ENCODE results near the gene STK31.
"Not testable (repeated sequence)": the region's sequence is repeated elsewhere in the genome, so short reads cannot be mapped to it uniquely, and the experiment has no call there.

The STK31 gene

DNA sequence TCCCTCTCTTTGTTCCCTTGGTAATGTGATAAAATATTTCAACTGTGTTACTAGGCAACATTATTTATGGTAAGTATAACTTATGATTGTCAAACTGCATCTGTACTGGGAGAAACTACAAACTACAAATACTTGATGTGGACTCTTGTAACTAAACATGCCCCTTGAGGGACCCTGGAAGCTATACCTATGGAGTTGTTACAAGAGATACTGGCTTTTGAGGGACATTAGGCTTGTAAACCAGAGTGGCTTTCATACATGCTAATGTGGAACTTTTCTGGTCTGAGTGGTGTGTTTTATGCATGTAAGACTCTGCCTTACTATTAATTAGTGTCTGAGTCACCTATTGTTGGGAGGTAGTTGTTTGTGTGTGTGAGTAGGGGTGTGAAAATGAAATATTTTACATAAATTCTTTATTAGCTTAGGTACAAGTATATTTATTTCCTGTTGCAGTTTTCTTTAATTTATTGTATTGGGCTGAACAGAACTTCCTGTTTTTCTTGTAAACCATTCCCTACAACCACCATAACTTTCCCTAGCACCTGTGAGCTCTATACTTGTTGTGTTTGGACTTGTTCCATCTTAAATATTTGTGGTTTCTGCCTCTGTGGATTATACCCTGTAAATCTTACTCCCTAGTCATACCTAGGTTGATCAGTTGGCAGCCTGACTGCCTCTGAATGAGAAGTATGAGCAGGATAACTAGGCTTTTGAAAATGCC lies 49.8 kb downstream of the STK31 start:
- Histone ChIP-seq H3K4me1 (ENCODE audit: insufficient read depth, low read length) (no peaks in the 10 kb centered on the region), H3K9ac (ENCODE audit: low read depth, low read length) (no peak overlapping the region), H3K9me3 (ENCODE audit: insufficient read depth, low read depth, low read length) (no peaks in the 10 kb centered on the region), H3K4me3 (ENCODE audit: low read length) (no peak overlapping the region), H3K36me3 (ENCODE audit: insufficient read depth, low read length) (no peaks in the 10 kb centered on the region), H3K27me3 (ENCODE audit: insufficient read depth, low read length) (no peaks in the 10 kb centered on the region), H3K27ac (ENCODE audit: low read depth, low read length) (no peak overlapping the region)

DNA sequence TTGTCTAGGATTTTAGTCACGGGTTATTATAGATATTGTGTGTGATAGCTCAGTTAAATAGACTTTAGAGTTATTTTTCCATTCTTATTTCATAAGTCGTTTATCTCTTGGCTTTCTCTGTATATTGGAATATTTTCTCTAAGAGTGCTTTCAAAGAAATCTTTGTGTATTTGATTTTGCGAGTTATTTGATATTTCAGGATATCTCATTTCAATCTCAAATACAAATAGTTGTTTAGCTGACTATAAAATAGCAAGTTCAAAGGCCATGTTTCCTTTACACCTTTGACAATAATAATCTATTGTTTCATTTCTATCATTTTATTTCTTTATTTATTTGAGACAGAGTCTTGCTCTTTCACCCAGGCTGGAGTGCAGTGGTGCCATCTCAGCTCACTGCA lies 55.9 kb downstream of the STK31 start:
- no peaks in the 10 kb centered on the region for H3K9me3 ChIP-seq (ENCODE audit: insufficient read depth, low read depth, low read length)
- no peaks in the 10 kb centered on the region for H3K27me3 ChIP-seq (ENCODE audit: insufficient read depth, low read length)
- no peak overlapping the region for H3K9ac ChIP-seq (ENCODE audit: low read depth, low read length)
- H3K36me3 ChIP-seq (ENCODE audit: insufficient read depth, low read length) = no peaks in the 10 kb centered on the region
- H3K27ac ChIP-seq (ENCODE audit: low read depth, low read length) = no peak overlapping the region
- no peaks in the 10 kb centered on the region for H3K4me1 ChIP-seq (ENCODE audit: insufficient read depth, low read length)
- H3K4me3 ChIP-seq (ENCODE audit: low read length) = no peak overlapping the region
- no CpG with 5 or more reads among the region's 3 CpGs for WGBS

DNA sequence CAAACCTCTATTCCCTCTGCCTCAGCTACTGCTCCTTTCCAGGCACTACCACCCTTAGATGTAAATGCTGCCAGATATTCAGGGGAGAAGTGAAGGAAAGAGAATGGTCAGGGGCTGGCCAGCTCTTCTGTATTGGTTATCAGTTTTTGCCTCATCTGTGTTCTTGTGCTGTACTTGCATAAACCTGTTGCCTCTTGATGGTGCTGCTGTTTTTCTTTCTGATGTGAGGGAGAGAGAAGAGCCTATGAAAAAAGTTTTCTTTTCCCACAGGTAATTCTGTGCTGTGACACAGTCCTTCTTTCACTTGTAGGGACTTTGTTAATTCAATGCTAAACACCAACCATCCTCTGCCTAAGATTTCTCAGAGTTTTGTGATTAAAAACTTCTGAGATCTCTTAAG lies 57.5 kb downstream of the STK31 start:
- Histone ChIP-seq H3K27ac (ENCODE audit: low read depth, low read length) (no peak overlapping the region), H3K36me3 (ENCODE audit: insufficient read depth, low read length) (no peaks in the 10 kb centered on the region), H3K4me3 (ENCODE audit: low read length) (no peak overlapping the region), H3K9ac (ENCODE audit: low read depth, low read length) (no peak overlapping the region), H3K4me1 (ENCODE audit: insufficient read depth, low read length) (peaks cover 4% of the 10 kb centered on the region), H3K27me3 (ENCODE audit: insufficient read depth, low read length) (no peaks in the 10 kb centered on the region), H3K9me3 (ENCODE audit: insufficient read depth, low read depth, low read length) (no peaks in the 10 kb centered on the region)

DNA sequence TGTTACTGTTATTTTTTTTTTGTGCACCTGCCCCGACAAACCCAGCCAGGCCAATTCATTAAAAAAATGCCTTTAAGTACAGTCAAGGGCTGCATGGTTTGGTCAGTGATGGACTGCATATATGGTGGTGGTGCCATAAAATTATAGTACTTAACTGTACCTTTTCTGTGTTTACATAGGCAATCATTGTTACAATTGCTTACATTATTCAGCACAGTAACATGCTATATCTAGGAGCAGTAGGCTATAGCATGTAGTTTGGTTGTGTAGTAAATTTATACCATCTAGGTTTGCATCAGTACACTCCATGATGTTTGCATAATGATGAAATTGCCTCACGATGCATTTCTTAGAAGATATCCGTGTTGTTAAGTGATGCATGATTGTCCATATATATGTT lies 58.0 kb downstream of the STK31 start:
- 100% methylated on average over 1 of the region's 3 CpGs for WGBS
- H3K4me1 ChIP-seq (ENCODE audit: insufficient read depth, low read length) = peaks cover 6% of the 10 kb centered on the region
- no peak overlapping the region for H3K4me3 ChIP-seq (ENCODE audit: low read length)
- no peaks in the 10 kb centered on the region for H3K9me3 ChIP-seq (ENCODE audit: insufficient read depth, low read depth, low read length)
- H3K36me3 ChIP-seq (ENCODE audit: insufficient read depth, low read length) = no peaks in the 10 kb centered on the region
- H3K9ac ChIP-seq (ENCODE audit: low read depth, low read length) = no peak overlapping the region
- no peak overlapping the region for H3K27ac ChIP-seq (ENCODE audit: low read depth, low read length)
- no peaks in the 10 kb centered on the region for H3K27me3 ChIP-seq (ENCODE audit: insufficient read depth, low read length)

DNA sequence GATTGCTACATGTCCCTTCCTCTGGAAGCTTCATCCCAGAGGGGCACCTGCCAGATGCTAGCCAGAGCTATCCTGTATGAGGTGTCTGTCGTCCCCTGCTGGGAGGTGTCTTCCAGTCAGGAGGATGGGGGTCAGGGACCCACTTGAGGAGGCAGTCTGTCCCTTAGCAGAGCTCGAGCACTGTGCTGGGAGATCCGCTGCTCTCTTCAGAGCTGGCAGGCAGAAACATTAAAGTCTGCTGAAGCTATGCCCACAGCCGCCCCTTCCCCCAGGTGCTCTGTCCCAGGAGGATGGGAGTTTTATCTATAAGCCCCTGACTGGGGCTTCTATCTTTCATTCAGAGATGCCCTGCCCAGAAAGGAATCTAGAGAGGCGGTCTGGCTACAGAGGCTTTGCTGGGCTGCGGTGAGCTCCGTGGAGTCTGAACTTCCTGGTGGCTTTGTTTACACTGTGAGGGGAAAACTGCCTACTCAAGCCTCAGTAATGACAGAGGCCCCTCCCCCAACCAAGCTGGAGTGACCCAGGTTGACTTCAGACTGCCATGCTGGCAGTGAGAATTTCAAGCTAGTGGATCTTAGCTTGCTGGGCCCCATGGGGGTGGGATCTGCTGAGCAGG lies 69.3 kb downstream of the STK31 start:
- WGBS = 82% methylated on average over 7 of the region's 7 CpGs
- H3K9me3 ChIP-seq (ENCODE audit: insufficient read depth, low read depth, low read length); H3K4me3 ChIP-seq (ENCODE audit: low read length); H3K27ac ChIP-seq (ENCODE audit: low read depth, low read length); H3K36me3 ChIP-seq (ENCODE audit: insufficient read depth, low read length); H3K4me1 ChIP-seq (ENCODE audit: insufficient read depth, low read length); H3K9ac ChIP-seq (ENCODE audit: low read depth, low read length); H3K27me3 ChIP-seq (ENCODE audit: insufficient read depth, low read length): not testable (repeated sequence)

DNA sequence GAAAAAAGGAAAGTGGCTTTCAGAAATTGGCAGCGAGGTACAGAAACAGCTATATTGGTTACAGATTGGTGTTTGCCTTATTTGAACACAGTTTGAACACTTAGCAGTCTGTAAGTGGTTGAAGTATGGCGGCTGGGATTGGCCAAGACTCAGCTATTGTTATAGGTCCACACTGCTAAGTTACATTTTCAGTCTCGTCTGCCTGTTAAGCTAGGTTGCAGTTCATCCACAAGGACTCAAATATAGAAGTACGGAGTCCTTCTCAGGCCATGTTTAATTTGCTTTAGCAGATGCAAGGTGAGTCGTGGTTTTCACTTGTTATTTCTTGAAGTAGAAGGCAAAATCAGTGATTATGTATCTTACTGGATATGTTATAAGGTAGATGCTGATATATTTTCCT lies 73.1 kb downstream of the STK31 start:
- Histone ChIP-seq H3K4me1 (ENCODE audit: insufficient read depth, low read length) (no peaks in the 10 kb centered on the region), H3K27me3 (ENCODE audit: insufficient read depth, low read length) (no peaks in the 10 kb centered on the region), H3K36me3 (ENCODE audit: insufficient read depth, low read length) (no peaks in the 10 kb centered on the region), H3K9ac (ENCODE audit: low read depth, low read length) (no peak overlapping the region), H3K27ac (ENCODE audit: low read depth, low read length) (no peak overlapping the region), H3K4me3 (ENCODE audit: low read length) (no peak overlapping the region), H3K9me3 (ENCODE audit: insufficient read depth, low read depth, low read length) (peaks cover 9% of the 10 kb centered on the region; the same call in 1 of the 2 replicates)
- 93% methylated on average over 5 of the region's 5 CpGs for WGBS

DNA sequence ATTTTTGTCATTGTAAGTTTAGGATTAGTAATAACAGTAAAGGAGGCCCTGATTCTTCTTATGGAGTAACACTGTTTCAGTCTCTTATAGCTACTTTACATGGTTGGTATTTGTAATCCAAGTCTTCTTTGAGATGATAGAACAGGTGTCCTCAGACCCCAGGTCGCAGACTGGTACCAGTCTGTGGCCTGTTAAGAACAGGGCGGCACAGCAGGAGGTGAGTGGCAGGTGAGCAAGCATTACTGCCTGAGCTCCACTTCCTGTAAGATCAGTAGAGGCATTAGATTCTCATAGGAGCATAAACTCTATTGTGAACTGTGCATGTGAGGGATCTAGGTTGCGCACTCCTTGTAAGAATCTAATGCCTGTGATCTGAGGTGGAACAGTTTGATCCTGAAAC lies 77.3 kb downstream of the STK31 start:
- WGBS = 90% methylated on average over 3 of the region's 3 CpGs
- Histone ChIP-seq H3K9me3 (ENCODE audit: insufficient read depth, low read depth, low read length) (no peaks in the 10 kb centered on the region), H3K27ac (ENCODE audit: low read depth, low read length) (no peak overlapping the region), H3K36me3 (ENCODE audit: insufficient read depth, low read length) (no peaks in the 10 kb centered on the region), H3K27me3 (ENCODE audit: insufficient read depth, low read length) (no peaks in the 10 kb centered on the region), H3K9ac (ENCODE audit: low read depth, low read length) (no peak overlapping the region), H3K4me3 (ENCODE audit: low read length) (no peak overlapping the region), H3K4me1 (ENCODE audit: insufficient read depth, low read length) (no peaks in the 10 kb centered on the region)

DNA sequence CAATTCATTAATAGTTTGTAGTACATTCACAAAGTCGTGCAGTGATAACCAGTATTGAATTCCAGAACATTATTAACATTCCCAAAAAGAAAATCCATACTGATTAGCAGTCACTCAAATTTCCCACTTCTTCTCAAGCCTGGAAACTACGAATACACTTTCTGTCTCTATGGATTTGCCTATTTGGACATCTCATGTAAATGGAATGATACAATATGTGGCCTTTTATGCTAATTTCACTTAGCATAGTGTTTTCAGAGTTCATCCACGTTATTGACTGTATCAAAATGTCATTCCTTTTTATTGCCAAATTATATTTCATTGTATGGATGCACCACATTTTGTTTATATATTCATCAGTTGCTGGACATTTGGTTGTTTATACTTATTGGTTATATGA lies 78.8 kb downstream of the STK31 start:
- Histone ChIP-seq H3K27ac (ENCODE audit: low read depth, low read length) (no peak overlapping the region), H3K4me3 (ENCODE audit: low read length) (no peak overlapping the region), H3K4me1 (ENCODE audit: insufficient read depth, low read length) (no peaks in the 10 kb centered on the region), H3K9ac (ENCODE audit: low read depth, low read length) (no peak overlapping the region), H3K27me3 (ENCODE audit: insufficient read depth, low read length) (no peaks in the 10 kb centered on the region), H3K9me3 (ENCODE audit: insufficient read depth, low read depth, low read length) (peaks cover 11% of the 10 kb centered on the region; the same call in 1 of the 2 replicates), H3K36me3 (ENCODE audit: insufficient read depth, low read length) (no peaks in the 10 kb centered on the region)
- WGBS = 84% methylated on average over 3 of the region's 3 CpGs

DNA sequence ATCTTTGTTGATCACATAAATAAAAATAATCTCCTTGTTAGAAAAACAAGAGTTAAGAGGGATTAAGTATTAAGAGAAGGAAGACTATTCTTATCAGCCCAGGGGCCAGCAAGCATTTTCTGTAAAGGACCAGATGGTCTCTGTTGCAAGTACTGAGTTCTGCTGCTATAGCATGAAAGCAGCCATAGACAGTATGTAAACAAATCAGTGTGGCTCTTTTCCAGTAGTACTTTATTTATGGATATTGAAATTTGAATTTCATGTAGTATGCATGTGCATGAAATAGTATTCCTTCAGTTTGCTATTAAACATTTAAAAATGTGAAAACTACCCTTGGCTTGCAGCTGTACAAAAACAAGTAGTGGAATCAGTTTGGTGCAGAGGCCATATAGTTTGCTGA lies 81.7 kb downstream of the STK31 start:
- Histone ChIP-seq H3K27me3 (ENCODE audit: insufficient read depth, low read length) (no peaks in the 10 kb centered on the region), H3K9ac (ENCODE audit: low read depth, low read length) (no peak overlapping the region), H3K4me1 (ENCODE audit: insufficient read depth, low read length) (no peaks in the 10 kb centered on the region), H3K36me3 (ENCODE audit: insufficient read depth, low read length) (no peaks in the 10 kb centered on the region), H3K9me3 (ENCODE audit: insufficient read depth, low read depth, low read length) (peaks cover 34% of the 10 kb centered on the region), H3K27ac (ENCODE audit: low read depth, low read length) (no peak overlapping the region), H3K4me3 (ENCODE audit: low read length) (no peak overlapping the region)

DNA sequence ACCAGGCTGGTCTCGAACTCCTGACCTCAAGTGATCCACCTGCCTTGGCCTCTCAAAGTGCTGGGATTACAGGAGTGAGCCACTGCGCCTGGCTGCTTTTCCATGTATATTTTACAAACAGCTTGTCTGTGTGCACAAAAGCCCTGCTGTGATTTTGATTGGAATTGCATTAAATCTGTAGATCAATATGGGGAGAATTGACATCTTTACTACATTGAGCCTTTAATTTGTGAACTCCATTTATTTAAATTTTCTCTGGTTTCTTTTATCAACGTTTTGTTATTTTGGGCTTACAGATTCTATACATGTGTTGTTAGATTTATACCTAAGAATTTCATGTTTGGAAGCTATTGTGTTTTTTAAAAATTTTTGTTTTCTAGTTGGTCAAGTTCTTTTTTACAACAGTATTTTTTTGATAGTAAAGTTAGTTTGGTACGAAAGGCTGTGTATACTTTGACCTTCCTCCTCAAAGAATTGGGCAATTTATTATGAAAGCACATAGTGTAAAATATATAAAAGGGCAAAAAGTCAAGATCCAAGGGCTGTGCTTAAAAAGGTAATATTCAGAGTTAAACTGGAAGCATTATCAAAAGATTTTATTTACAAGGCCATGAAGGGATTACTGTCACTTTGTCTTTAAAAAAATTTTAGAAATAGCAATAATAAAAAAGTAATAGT lies 92.8 kb downstream of the STK31 start:
- Histone ChIP-seq H3K27me3 (ENCODE audit: insufficient read depth, low read length) (no peaks in the 10 kb centered on the region), H3K9ac (ENCODE audit: low read depth, low read length) (no peak overlapping the region), H3K36me3 (ENCODE audit: insufficient read depth, low read length) (no peaks in the 10 kb centered on the region), H3K9me3 (ENCODE audit: insufficient read depth, low read depth, low read length) (no peaks in the 10 kb centered on the region), H3K27ac (ENCODE audit: low read depth, low read length) (no peak overlapping the region), H3K4me1 (ENCODE audit: insufficient read depth, low read length) (peaks cover 9% of the 10 kb centered on the region; the same call in 1 of the 2 replicates), H3K4me3 (ENCODE audit: low read length) (no peak overlapping the region)
- WGBS = 78% methylated on average over 3 of the region's 4 CpGs

DNA sequence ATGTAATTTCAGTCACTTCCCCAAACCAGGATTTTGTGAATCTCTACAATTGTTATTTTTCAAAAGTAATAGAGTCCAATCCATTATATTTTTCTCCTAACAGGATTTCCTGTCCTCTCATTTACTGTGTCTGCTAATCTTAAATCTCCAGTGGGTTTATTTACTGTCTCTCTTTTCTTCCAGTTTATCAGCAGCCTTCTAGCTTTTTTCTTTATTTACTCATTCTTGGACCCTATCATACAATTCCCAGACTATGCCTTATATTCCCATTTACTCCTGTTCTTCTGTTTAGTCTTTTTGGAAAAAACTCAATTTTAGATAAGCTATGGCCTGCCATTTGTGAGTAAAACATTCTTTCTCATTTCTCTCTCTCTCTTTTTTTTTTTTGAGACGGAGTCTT lies 94.7 kb downstream of the STK31 start:
- Histone ChIP-seq H3K27me3 (ENCODE audit: insufficient read depth, low read length) (no peaks in the 10 kb centered on the region), H3K9ac (ENCODE audit: low read depth, low read length) (no peak overlapping the region), H3K4me3 (ENCODE audit: low read length) (no peak overlapping the region), H3K27ac (ENCODE audit: low read depth, low read length) (no peak overlapping the region), H3K9me3 (ENCODE audit: insufficient read depth, low read depth, low read length) (peaks cover 6% of the 10 kb centered on the region), H3K4me1 (ENCODE audit: insufficient read depth, low read length) (peaks cover 9% of the 10 kb centered on the region; the same call in 1 of the 2 replicates), H3K36me3 (ENCODE audit: insufficient read depth, low read length) (no peaks in the 10 kb centered on the region)
- 85% methylated on average over 1 of the region's 1 CpG for WGBS
